CD8-positive, alpha-beta memory T cell (primary cell): ENCODE results near the gene CRKL. TPM values are rescaled to one million over a fixed set of nuclear protein-coding genes. Genes with fewer than 3 reads are reported as not detected.
"Not testable (repeated sequence)": the region's sequence is repeated elsewhere in the genome, so short reads cannot be mapped to it uniquely, and the experiment has no call there.

ENCODE experiments used
- CTCF ChIA-PET: fragments of 350-600 bp; sonication (Branson Sonifier 250); formaldehyde crosslinking; loops from one replicate; lab custom pipeline; 2021; ENCODE audit warnings: antibody characterized with exemption; lab: Charles Lee
- POLR2A ChIA-PET: fragments of 350-600 bp; sonication (Branson Sonifier 250); formaldehyde crosslinking; loops from one replicate; lab custom pipeline; 2021; ENCODE audit warnings: antibody characterized with exemption; lab: Charles Lee
- DNase-seq, 5 donors: peaks; one replicate each; pipeline versions ENCODE4 v3.0.0 to v3.0.0-alpha.2; 2020 to 2022; ENCODE audit warnings: mixed read lengths in 1 of 5
- H3K27ac ChIP-seq: one replicate; pipeline ENCODE4 v1.7.0; 2013; ENCODE audit warnings: low read depth, mild to moderate bottlenecking, low read length, moderate library complexity
- H3K27me3 ChIP-seq: 2 replicates; pipeline ENCODE4 v1.7.0; 2013; ENCODE audit warnings: low read length, mild to moderate bottlenecking; ENCODE audit not compliant: insufficient read depth, poor library complexity, severe bottlenecking
- H3K36me3 ChIP-seq: 2 replicates; pipeline ENCODE4 v1.7.0; 2013; ENCODE audit warnings: mild to moderate bottlenecking, low read length, moderate library complexity; ENCODE audit not compliant: insufficient read depth
- H3K4me1 ChIP-seq: 2 replicates; pipeline ENCODE4 v1.7.0; 2013; ENCODE audit warnings: mild to moderate bottlenecking, low read length, moderate library complexity; ENCODE audit not compliant: insufficient read depth
- H3K4me3 ChIP-seq: 2 replicates; pipeline ENCODE4 v1.7.0; 2013; ENCODE audit warnings: mild to moderate bottlenecking, low read length
- H3K9me3 ChIP-seq: 2 replicates; pipeline ENCODE4 v1.7.0; 2013; ENCODE audit warnings: mild to moderate bottlenecking, low read length
- H3K27ac Mint-ChIP-seq, 8 donors: one replicate each; pipeline ENCODE4 v1.8.0; 2020 to 2021; ENCODE audit warnings: mixed read lengths in 8 of 8, mild to moderate bottlenecking in 6 of 8, inconsistent platforms in 3 of 8, moderate library complexity in 3 of 8
- H3K27me3 Mint-ChIP-seq, 2 donors: one replicate each; pipeline ENCODE4 v1.8.0; 2020 to 2021; ENCODE audit warnings: mixed read lengths in 2 of 2, mild to moderate bottlenecking in 1 of 2, moderate library complexity in 1 of 2
- H3K36me3 Mint-ChIP-seq, 3 donors: one replicate each; pipeline ENCODE4 v1.8.0; 2020 to 2021; ENCODE audit warnings: mixed read lengths in 3 of 3, inconsistent platforms in 1 of 3, mild to moderate bottlenecking in 1 of 3
- H3K4me1 Mint-ChIP-seq, 3 donors: one replicate each; pipeline ENCODE4 v1.8.0; 2020 to 2021; ENCODE audit warnings: mixed read lengths in 3 of 3, inconsistent platforms in 1 of 3, mild to moderate bottlenecking in 1 of 3
- H3K4me3 Mint-ChIP-seq, 7 donors: one replicate each; pipeline ENCODE4 v1.8.0; 2020 to 2021; ENCODE audit warnings: mixed read lengths in 7 of 7, mild to moderate bottlenecking in 6 of 7, moderate library complexity in 4 of 7, inconsistent platforms in 2 of 7
- H3K9me3 Mint-ChIP-seq, 5 donors: one replicate each; pipeline ENCODE4 v1.8.0; 2020 to 2022; ENCODE audit warnings: mixed read lengths in 5 of 5, mild to moderate bottlenecking in 3 of 5, moderate library complexity in 2 of 5, inconsistent platforms in 1 of 5
- polyA plus RNA-seq: library from polyadenylated mRNA; unstranded; fragments of 300-500 nt; fragmentation: Illumina TruSeq; gene quantifications from one replicate; pipeline ENCODE4 v1.2.3, GENCODE V29; 2021
- total RNA-seq, 2 experiments: library from RNA; stranded (reverse); gene quantifications; one replicate each; pipeline ENCODE4 v1.2.3, GENCODE V29; 2021

The CRKL gene
- total and polyA plus RNA-seq, 3 experiments from 2014 or later, result 54.5 to 98.1 (median 94.0) TPM

DNA sequence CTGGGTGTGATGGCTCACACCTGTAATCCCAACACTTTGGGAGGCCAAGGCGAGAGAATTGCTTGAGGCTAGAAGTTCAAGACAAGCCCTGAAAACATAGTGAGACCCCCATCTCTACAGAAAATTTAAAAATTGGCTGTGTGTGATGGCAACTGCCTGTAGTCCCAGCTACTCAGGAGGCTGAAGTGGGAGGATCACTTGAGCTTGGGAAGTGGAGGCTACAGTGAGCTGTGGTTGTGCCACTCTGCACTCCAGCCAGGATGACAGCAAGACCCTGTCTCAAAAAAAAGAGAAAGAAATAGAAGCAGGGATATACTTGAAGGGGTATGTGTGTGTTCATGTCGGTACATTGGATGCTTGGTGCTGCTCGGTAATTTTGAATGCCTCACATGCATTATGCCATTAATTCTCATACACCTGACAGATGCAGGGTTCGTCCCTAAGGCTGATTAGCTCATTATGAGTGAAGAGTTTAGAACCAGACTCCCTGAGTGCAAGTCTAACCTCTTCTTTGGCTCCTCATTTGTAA, 14.0 kb downstream of the CRKL start:
- peaks cover 44 to 77% (median 59%) of the 10 kb centered on the region in 3 donors for H3K4me1 Mint-ChIP-seq
- CTCF ChIA-PET, result interaction anchor here (0.8 kb wide), 1 partner anchor 24 kb away, joined by 3 read pairs; no protein-coding TSS in a partner anchor

DNA sequence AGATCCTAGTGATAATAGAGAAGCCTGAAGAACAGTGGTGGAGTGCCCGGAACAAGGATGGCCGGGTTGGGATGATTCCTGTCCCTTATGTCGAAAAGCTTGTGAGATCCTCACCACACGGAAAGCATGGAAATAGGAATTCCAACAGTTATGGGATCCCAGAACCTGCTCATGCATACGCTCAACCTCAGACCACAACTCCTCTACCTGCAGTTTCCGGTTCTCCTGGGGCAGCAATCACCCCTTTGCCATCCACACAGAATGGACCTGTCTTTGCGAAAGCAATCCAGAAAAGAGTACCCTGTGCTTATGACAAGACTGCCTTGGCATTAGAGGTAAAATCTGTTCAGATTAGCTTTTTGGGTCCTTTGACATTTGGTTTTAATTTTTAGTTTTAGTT, 16.7 kb downstream of the CRKL start:
- Histone ChIP-seq H3K4me3 (no peak overlapping the region), H3K36me3 (peaks cover 37% of the 10 kb centered on the region), H3K4me1 (peaks cover 67% of the 10 kb centered on the region), H3K27ac (no peak overlapping the region), H3K9me3 (no peaks in the 10 kb centered on the region), H3K27me3 (no peaks in the 10 kb centered on the region)
- peak overlapping the region in 4 of 7 donors; percentile 8 to 36 (median 24) for H3K4me3 Mint-ChIP-seq
- H3K27ac Mint-ChIP-seq, result peak overlapping the region in 3 of 8 donors; percentile 23 to 70 (median 55)
- peaks cover 0 to 2% of the 10 kb centered on the region in 2 donors for H3K27me3 Mint-ChIP-seq
- ChIA-PET CTCF (no interaction called here), POLR2A (no interaction called here)
- peaks cover 53 to 87% (median 71%) of the 10 kb centered on the region in 3 donors for H3K4me1 Mint-ChIP-seq
- H3K36me3 Mint-ChIP-seq, result peaks cover 0 to 59% (median 13%) of the 10 kb centered on the region in 3 donors
- no peaks in the 10 kb centered on the region for H3K9me3 Mint-ChIP-seq
- no peak for DNase-seq

More for the DNA sequence above, 14.0 kb downstream of the CRKL start:
- POLR2A ChIA-PET, result no interaction called here
- Histone ChIP-seq H3K36me3 (peaks cover 29% of the 10 kb centered on the region), H3K4me1 (peaks cover 47% of the 10 kb centered on the region), H3K27ac (no peak overlapping the region), H3K9me3 (no peaks in the 10 kb centered on the region), H3K27me3 (no peaks in the 10 kb centered on the region), H3K4me3 (no peak overlapping the region)
- H3K4me3 Mint-ChIP-seq, result peak overlapping the region in 2 of 7 donors; percentile 23 to 61
- peaks cover 0 to 2% of the 10 kb centered on the region in 2 donors for H3K27me3 Mint-ChIP-seq
- peak overlapping the region in 5 of 8 donors; percentile 19 to 88 (median 63) for H3K27ac Mint-ChIP-seq
- H3K9me3 Mint-ChIP-seq, result no peaks in the 10 kb centered on the region
- DNase-seq, result no peak
- peaks cover 0 to 45% (median 10%) of the 10 kb centered on the region in 3 donors for H3K36me3 Mint-ChIP-seq

DNA sequence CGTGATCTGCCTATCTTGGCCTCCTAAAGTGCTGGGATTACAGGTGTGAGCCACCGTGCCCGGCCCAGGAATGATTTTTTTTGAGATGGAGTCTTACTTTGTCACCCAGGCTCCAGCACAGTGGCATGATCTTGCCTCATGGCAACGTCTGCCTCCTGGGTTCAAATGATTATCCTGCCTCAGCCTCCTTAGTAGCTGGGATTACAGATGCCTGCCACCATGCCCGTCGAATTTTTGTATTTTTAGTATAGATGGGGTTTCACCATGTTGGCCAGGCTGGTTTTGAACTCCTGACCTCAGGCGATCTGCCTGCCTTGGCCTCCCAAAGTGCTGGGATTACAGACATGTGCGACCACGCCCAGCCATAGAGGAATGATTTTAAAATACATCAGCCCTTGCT, 17.8 kb downstream of the CRKL start:
- POLR2A ChIA-PET, H3K27ac ChIP-seq, CTCF ChIA-PET, DNase-seq, H3K9me3 ChIP-seq, H3K27me3 ChIP-seq, H3K9me3 Mint-ChIP-seq, H3K27me3 Mint-ChIP-seq, H3K4me3 ChIP-seq: not testable (repeated sequence)
- Histone ChIP-seq H3K4me1 (peaks cover 67% of the 10 kb centered on the region), H3K36me3 (peaks cover 32% of the 10 kb centered on the region)
- Mint-ChIP-seq H3K4me1 (peaks cover 53 to 87% (median 72%) of the 10 kb centered on the region in 3 donors), H3K27ac (peak overlapping the region in 2 of 8 donors; percentile 68 to 70), H3K36me3 (peaks cover 0 to 61% (median 13%) of the 10 kb centered on the region in 3 donors), H3K4me3 (peak overlapping the region in 3 of 7 donors; percentile 28 to 41 (median 39))

DNA sequence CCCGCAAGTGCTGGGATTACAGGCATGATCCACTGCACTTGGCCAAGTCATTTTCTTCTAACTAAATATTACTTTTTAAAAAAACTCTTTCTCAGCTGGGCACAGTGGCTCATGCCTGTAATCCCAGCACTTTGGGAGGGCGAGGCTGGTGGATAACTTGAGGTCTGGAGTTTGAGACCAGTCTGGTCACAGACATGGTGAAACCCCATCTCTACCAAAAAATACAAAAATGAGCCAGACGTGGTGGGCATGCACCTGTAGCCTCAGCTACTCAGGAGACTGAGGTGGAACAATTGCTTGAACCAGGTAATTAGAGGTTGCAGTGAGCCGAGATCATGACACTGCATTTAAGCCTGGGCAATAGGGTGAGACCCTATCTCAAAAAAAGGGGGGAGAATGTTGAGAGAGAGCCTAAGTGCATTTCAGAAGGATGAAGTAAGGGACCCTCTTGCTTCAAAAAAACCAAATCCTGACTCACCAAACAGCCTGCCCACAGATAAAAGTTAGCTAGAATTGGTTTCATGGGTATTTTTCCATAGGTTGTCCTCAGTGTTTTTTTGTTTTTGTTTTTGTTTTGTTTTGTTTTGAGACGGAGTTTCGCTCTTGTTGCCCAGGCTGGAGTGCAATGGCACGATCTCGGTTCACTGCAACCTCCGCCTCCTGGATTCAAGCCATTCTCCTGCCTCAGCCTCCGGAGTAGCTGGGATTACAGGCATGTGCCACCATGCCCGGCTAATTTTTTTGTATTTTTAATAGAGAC, 18.8 kb downstream of the CRKL start:
- peak overlapping the region in 4 of 8 donors; percentile 21 to 58 (median 30) for H3K27ac Mint-ChIP-seq
- Histone ChIP-seq H3K4me1 (peaks cover 72% of the 10 kb centered on the region), H3K36me3 (peaks cover 29% of the 10 kb centered on the region)
- CTCF ChIA-PET, H3K27ac ChIP-seq, DNase-seq, H3K9me3 Mint-ChIP-seq, H3K9me3 ChIP-seq, H3K4me3 ChIP-seq, POLR2A ChIA-PET, H3K27me3 ChIP-seq, H3K27me3 Mint-ChIP-seq: not testable (repeated sequence)
- H3K4me1 Mint-ChIP-seq, result peaks cover 60 to 90% (median 78%) of the 10 kb centered on the region in 3 donors
- H3K36me3 Mint-ChIP-seq, result peaks cover 0 to 68% (median 13%) of the 10 kb centered on the region in 3 donors
- peak overlapping the region in 5 of 7 donors; percentile 12 to 70 (median 55) for H3K4me3 Mint-ChIP-seq

DNA sequence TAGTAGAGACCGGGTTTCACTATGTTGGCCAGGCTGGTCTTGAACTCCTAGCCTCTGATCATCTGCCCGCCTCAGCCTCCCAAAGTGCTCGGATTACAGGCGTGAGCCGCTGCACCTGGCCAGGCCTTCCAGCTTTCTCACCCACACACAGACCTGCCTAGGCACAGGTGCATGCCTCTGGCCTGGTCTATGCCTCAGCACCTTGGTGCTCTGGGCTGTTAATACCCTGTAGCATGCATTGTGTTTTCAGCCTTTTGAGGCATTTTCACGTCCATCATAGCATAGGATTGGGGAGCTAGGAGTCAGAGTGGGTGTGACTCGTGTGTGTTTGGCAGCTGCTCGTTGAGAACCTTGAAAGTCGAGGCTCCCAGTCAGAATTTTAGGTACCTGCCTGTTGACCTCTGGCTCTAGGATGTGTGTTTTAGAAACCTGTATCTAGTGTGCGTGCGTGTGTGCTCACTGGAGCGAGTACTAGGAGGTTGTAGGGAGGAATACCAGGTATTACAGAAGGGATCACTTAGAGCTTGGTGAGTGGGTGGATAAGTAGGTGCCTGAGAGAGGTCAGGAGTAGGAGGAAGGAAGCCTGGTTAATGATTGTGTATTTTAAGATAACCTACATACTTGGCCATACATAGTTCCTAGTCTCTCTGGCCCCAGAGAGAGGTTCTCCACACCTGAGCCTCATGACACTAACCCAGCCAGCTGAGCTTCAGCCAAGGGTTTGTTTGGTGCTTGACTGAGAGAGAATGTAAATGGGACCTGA, 20.0 kb downstream of the CRKL start:
- no peaks in the 10 kb centered on the region for H3K9me3 Mint-ChIP-seq
- Histone ChIP-seq H3K36me3 (peaks cover 29% of the 10 kb centered on the region), H3K27me3 (no peaks in the 10 kb centered on the region), H3K27ac (no peak overlapping the region), H3K9me3 (no peaks in the 10 kb centered on the region), H3K4me1 (peaks cover 71% of the 10 kb centered on the region), H3K4me3 (no peak overlapping the region)
- peaks cover 61 to 93% (median 81%) of the 10 kb centered on the region in 3 donors for H3K4me1 Mint-ChIP-seq
- H3K4me3 Mint-ChIP-seq, result peak overlapping the region; percentile 5 to 77 (median 59)
- H3K27me3 Mint-ChIP-seq, result peaks cover 0 to 2% of the 10 kb centered on the region in 2 donors
- peaks cover 0 to 69% (median 13%) of the 10 kb centered on the region in 3 donors for H3K36me3 Mint-ChIP-seq
- ChIA-PET CTCF (no interaction called here), POLR2A (no interaction called here)
- peak overlapping the region; percentile 20 to 89 (median 68) for H3K27ac Mint-ChIP-seq
- DNase-seq, result no peak

DNA sequence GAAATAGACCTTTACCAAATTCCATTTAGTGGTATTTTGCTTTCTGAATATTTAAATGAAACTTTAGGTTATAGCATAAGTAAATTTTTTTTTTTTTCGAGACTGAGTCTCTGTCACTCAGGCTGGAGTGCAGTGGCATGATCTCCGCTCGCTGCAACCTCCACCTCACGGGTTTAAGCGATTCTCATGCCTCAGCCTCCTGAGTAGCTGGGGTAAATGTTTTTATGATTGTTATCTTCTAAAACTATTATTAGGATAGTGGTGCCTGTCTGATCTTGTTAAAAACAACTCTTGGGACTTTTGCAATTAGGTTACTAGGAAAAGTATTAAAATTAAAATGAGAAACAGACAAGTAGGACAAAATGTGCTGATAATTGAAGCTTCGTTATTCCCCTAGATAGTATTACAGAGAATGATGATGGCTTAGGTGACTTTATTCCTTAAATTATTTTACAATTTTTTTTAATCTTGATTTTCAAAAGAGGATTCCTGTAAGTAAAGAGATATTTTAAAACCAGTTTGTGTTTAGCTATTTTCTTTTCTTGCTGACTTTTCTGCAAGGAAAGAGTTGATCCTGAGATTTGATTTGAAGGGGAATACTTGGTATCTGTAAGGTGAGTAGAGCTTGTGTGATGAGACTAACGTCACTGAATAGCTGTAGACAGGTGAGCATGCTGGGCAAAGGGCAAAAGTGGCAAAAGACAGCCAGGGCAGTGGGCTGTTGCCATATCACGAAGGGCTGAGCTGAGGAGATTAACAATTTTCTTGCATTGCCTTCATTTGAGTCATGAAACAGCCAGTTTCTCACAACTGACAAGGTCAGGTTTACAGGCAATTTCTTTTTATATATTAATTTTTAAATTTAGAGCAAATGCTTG, 20.8 kb downstream of the CRKL start:
- ChIA-PET POLR2A (no interaction called here), CTCF (no interaction called here)
- H3K27ac Mint-ChIP-seq, result peak overlapping the region in 6 of 8 donors; percentile 29 to 79 (median 68)
- Histone ChIP-seq H3K36me3 (peaks cover 29% of the 10 kb centered on the region), H3K4me3 (no peak overlapping the region), H3K27me3 (no peaks in the 10 kb centered on the region), H3K27ac (no peak overlapping the region), H3K9me3 (no peaks in the 10 kb centered on the region), H3K4me1 (peaks cover 69% of the 10 kb centered on the region)
- peak overlapping the region in 6 of 7 donors; percentile 46 to 77 (median 64) for H3K4me3 Mint-ChIP-seq
- H3K9me3 Mint-ChIP-seq, result no peaks in the 10 kb centered on the region
- DNase-seq, result no peak
- peaks cover 0 to 70% (median 13%) of the 10 kb centered on the region in 3 donors for H3K36me3 Mint-ChIP-seq
- H3K27me3 Mint-ChIP-seq, result no peaks in the 10 kb centered on the region
- peaks cover 64 to 94% (median 81%) of the 10 kb centered on the region in 3 donors for H3K4me1 Mint-ChIP-seq

DNA sequence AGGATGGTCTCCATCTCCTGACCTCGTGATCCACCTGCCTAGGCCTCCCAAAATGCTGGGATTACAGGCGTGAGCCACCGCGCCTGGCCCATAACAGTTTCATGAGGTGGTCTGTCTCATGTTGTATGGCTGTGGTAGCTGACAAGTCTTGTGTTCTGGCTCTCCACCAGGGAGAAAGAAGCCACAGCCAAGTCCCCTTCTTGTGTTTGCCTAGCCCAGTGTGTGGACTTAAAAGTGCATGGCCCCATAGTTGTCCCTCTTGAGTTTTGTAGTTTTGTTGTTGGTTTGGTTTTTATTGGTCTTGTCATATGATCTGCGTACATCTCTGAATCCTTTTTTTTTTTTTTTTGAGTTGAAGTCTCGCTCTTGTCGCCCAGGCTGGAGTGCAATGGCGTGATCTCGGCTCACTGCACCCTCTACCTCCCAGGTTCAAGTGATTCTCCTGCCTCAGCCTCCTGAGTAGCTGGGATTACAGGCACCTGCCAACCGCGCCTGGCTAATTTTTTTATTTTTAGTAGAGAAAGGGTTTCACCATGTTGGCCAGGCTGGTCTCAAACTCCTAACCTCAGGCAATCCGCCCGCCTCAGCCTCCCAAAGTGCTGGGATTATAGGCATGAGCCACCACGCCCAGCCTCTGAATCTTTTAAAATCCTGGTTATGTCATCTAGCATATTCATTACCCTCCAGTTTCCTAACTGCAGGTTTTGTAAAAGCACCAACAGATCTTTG, 22.4 kb downstream of the CRKL start:
- peaks cover 0 to 61% (median 7%) of the 10 kb centered on the region in 3 donors for H3K36me3 Mint-ChIP-seq
- POLR2A ChIA-PET, result interaction anchor here (0.7 kb wide), 1 partner anchor 18 kb away, joined by 4 read pairs; no protein-coding TSS in a partner anchor
- peak overlapping the region in 5 of 7 donors; percentile 25 to 81 (median 43) for H3K4me3 Mint-ChIP-seq
- H3K27ac ChIP-seq, H3K9me3 Mint-ChIP-seq, H3K9me3 ChIP-seq, H3K4me3 ChIP-seq, CTCF ChIA-PET, H3K27me3 ChIP-seq, DNase-seq, H3K27me3 Mint-ChIP-seq: not testable (repeated sequence)
- H3K4me1 Mint-ChIP-seq, result peaks cover 65 to 93% (median 79%) of the 10 kb centered on the region in 3 donors
- H3K36me3 ChIP-seq, result peaks cover 23% of the 10 kb centered on the region
- peaks cover 62% of the 10 kb centered on the region for H3K4me1 ChIP-seq
- peak overlapping the region in 3 of 8 donors; percentile 22 to 74 (median 25) for H3K27ac Mint-ChIP-seq
